ENCODE data around the gene SLC22A5.

GRCh38 chr5:132327252-132327955 lies 42.1 kb upstream of the SLC22A5 start:
- no peak for TF ChIP-seq CTCF (IDR thresholded peaks at IDR 0.05)
- TF ChIP-seq POLR2A (IDR thresholded peaks at IDR 0.05): no peak
- TF ChIP-seq EP300 (IDR thresholded peaks at IDR 0.05; ENCODE audit: low read depth): no peak
- no peak for TF ChIP-seq POLR2AphosphoS5 (IDR thresholded peaks at IDR 0.05)
